H1 (cell line): ENCODE measurements around the gene TBC1D22A. TPM values are rescaled to one million over a fixed set of nuclear protein-coding genes. Genes with fewer than 3 reads are reported as not detected.

ENCODE experiments used
- CTCF ChIA-PET: fragments of 300-600 bp; sonication (Branson Sonifier 250); formaldehyde crosslinking; loops from one replicate; lab custom pipeline; 2021; ENCODE audit not compliant: partially characterized antibody; lab: Charles Lee
- POLR2A ChIA-PET: fragments of 300-600 bp; sonication (Branson Sonifier 250); formaldehyde crosslinking; loops from one replicate; lab custom pipeline; 2021; ENCODE audit warnings: inconsistent platforms; ENCODE audit not compliant: partially characterized antibody; lab: Charles Lee
- DNase-seq, 2 experiments: peaks; one replicate each; pipeline versions ENCODE4 v3.0.0 to v3.0.0-alpha.2; 2010 to 2022; ENCODE audit warnings: low spot score in 2 of 2, low read depth in 1 of 2, mixed read lengths in 1 of 2
- FAIRE-seq: peaks from 2 replicates; lab custom pipeline; 2011; peaks lifted over from hg19 to GRCh38; lab: Jason Lieb, UNC
- H2AFZ ChIP-seq: 2 replicates; pipeline ENCODE4 v1.8.1; 2012; ENCODE audit warnings: low read length, inconsistent platforms
- H2AK5ac ChIP-seq: 2 replicates; pipeline ENCODE4 v1.6.1; 2013; ENCODE audit warnings: low read depth, low read length
- H2BK120ac ChIP-seq: replicated peaks from 2 replicates; pipeline ENCODE3; 2013; ENCODE audit warnings: low read depth, low read length, inconsistent platforms
- H2BK12ac ChIP-seq: 2 replicates; pipeline ENCODE4 v1.6.1; 2013; ENCODE audit warnings: low read depth, low read length
- H2BK15ac ChIP-seq: 2 replicates; pipeline ENCODE4 v1.6.1; 2013; ENCODE audit warnings: low read length
- H2BK20ac ChIP-seq: 2 replicates; pipeline ENCODE4 v1.6.1; 2013; ENCODE audit warnings: low read length
- H2BK5ac ChIP-seq: 2 replicates; pipeline ENCODE4 v1.6.1; 2013; ENCODE audit warnings: low read depth, low read length
- H3K14ac ChIP-seq: 2 replicates; pipeline ENCODE4 v1.6.1; 2013; ENCODE audit warnings: inconsistent platforms; ENCODE audit not compliant: insufficient read length
- H3K18ac ChIP-seq: 2 replicates; pipeline ENCODE4 v1.6.1; 2013; ENCODE audit warnings: low read length; ENCODE audit errors: extremely low read depth
- H3K23ac ChIP-seq: 2 replicates; pipeline ENCODE4 v1.6.1; 2013; ENCODE audit warnings: inconsistent platforms; ENCODE audit not compliant: insufficient read length
- H3K23me2 ChIP-seq: 2 replicates; pipeline ENCODE4 v1.6.1; 2013; ENCODE audit warnings: low read depth, low read length
- H3K27ac ChIP-seq: 2 replicates; pipeline ENCODE4 v1.6.1; 2011; ENCODE audit warnings: low read depth, low read length, inconsistent platforms
- H3K27me3 ChIP-seq, 4 experiments: replicated peaks in 1 of 4; 1 replicate in 1 of 4; 2 replicates in 3 of 4; pipeline versions ENCODE4 v1.6.1 to v1.8.1; 2011 to 2013; ENCODE audit warnings: low read length in 3 of 4, mild to moderate bottlenecking in 3 of 4, inconsistent platforms in 2 of 4, mixed read lengths in 2 of 4, moderate library complexity in 1 of 4; ENCODE audit not compliant: control insufficient read depth in 3 of 4, insufficient read depth in 3 of 4; ENCODE audit errors: extremely low read depth in 1 of 4
- H3K36me3 ChIP-seq, 4 experiments: 2 replicates each; pipeline versions ENCODE4 v1.6.1 to v1.8.1; 2011 to 2013; ENCODE audit warnings: mild to moderate bottlenecking in 4 of 4, low read length in 3 of 4, moderate library complexity in 2 of 4, control low read depth in 1 of 4, inconsistent platforms in 1 of 4; ENCODE audit not compliant: insufficient read depth in 4 of 4, control insufficient read depth in 2 of 4
- H3K4ac ChIP-seq: replicated peaks from 2 replicates; pipeline ENCODE3; 2013; ENCODE audit warnings: low read length, low read depth, mixed read lengths, inconsistent platforms; ENCODE audit not compliant: insufficient read length
- H3K4me1 ChIP-seq, 4 experiments: replicated peaks in 1 of 4; 1 replicate in 1 of 4; 2 replicates in 3 of 4; pipeline versions ENCODE4 v1.6.1 to v1.8.1; 2011 to 2013; ENCODE audit warnings: low read length in 3 of 4, inconsistent platforms in 2 of 4, mixed read lengths in 1 of 4; ENCODE audit not compliant: insufficient read depth in 4 of 4, control insufficient read depth in 3 of 4
- H3K4me2 ChIP-seq, 2 experiments: 2 replicates each; pipeline versions ENCODE4 v1.6.1 to v1.8.1; 2011 to 2013; ENCODE audit warnings: low read depth in 2 of 2, low read length in 2 of 2, control low read depth in 1 of 2, inconsistent platforms in 1 of 2, mild to moderate bottlenecking in 1 of 2; ENCODE audit not compliant: insufficient read depth in 1 of 2
- H3K4me3 ChIP-seq, 4 experiments: fragments of 200-600, 300-600 bp in 1 of 4; sonication (generic), shearing (Covaris generic), sonication (Bioruptor Twin) in 1 of 4; 2 replicates each; pipeline versions ENCODE4 v1.5.1 to v1.8.1; 2011 to 2016; ENCODE audit warnings: low read length in 4 of 4, low read depth in 3 of 4, control low read depth in 2 of 4, inconsistent platforms in 2 of 4, mild to moderate bottlenecking in 2 of 4, mixed read lengths in 1 of 4, moderate library complexity in 1 of 4; ENCODE audit not compliant: insufficient read depth in 2 of 4; ENCODE audit errors: extremely low read depth in 1 of 4
- H3K56ac ChIP-seq: replicated peaks from 2 replicates; pipeline ENCODE3; 2013; ENCODE audit warnings: low read depth, mild to moderate bottlenecking, mixed read lengths, low read length, inconsistent platforms; ENCODE audit not compliant: insufficient read length
- H3K79me1 ChIP-seq: 2 replicates; pipeline ENCODE4 v1.6.1; 2013; ENCODE audit warnings: low read depth, low read length, control low read depth
- H3K79me2 ChIP-seq, 2 experiments: 2 replicates each; pipeline versions ENCODE4 v1.6.1 to v1.8.1; 2012 to 2013; ENCODE audit warnings: low read length in 2 of 2, mild to moderate bottlenecking in 2 of 2, inconsistent platforms in 1 of 2; ENCODE audit not compliant: insufficient read depth in 2 of 2, control insufficient read depth in 1 of 2
- H3K9ac ChIP-seq, 4 experiments: replicated peaks in 1 of 4; 1 replicate in 1 of 4; 2 replicates in 3 of 4; pipeline versions ENCODE4 v1.6.1 to v1.8.1; 2011 to 2013; ENCODE audit warnings: low read depth in 3 of 4, low read length in 3 of 4, control low read depth in 2 of 4, mild to moderate bottlenecking in 2 of 4, moderate library complexity in 2 of 4, inconsistent platforms in 1 of 4; ENCODE audit errors: extremely low read depth in 1 of 4
- H3K9me3 ChIP-seq, 2 experiments: 2 replicates each; pipeline versions ENCODE4 v1.6.1 to v1.8.1; 2012 to 2013; ENCODE audit warnings: mild to moderate bottlenecking in 2 of 2, moderate library complexity in 2 of 2, control low read depth in 1 of 2, inconsistent platforms in 1 of 2, low read depth in 1 of 2, low read length in 1 of 2, mixed read lengths in 1 of 2; ENCODE audit not compliant: insufficient read depth in 2 of 2
- H4K20me1 ChIP-seq, 2 experiments: replicated peaks in 1 of 2; 2 replicates each; pipeline versions ENCODE3 to v1.8.1; 2011 to 2013; ENCODE audit warnings: inconsistent platforms in 2 of 2, low read length in 2 of 2, mild to moderate bottlenecking in 1 of 2; ENCODE audit not compliant: insufficient read depth in 2 of 2, control insufficient read depth in 1 of 2
- H4K5ac ChIP-seq: 2 replicates; pipeline ENCODE4 v1.6.1; 2013; ENCODE audit warnings: low read length, low read depth, mixed read lengths, inconsistent platforms; ENCODE audit not compliant: insufficient read length
- H4K8ac ChIP-seq: 2 replicates; pipeline ENCODE4 v1.8.0; 2013; ENCODE audit warnings: mild to moderate bottlenecking, moderate library complexity, low read length, inconsistent platforms; ENCODE audit not compliant: insufficient read depth; ENCODE audit errors: extremely low read depth
- H4K91ac ChIP-seq: replicated peaks from 2 replicates; pipeline ENCODE3; 2013; ENCODE audit warnings: low read length, mixed read lengths, inconsistent platforms; ENCODE audit not compliant: insufficient read length
- BACH1 ChIP-seq: IDR thresholded peaks from 2 replicates; pipeline ENCODE4 v1.6.1; 2012; ENCODE audit warnings: low read length, improper control_type of control experiment
- CBX5 ChIP-seq: fragments of 300-800, 300-1000 bp; sonication (generic); IDR thresholded peaks from 2 replicates; pipeline ENCODE4 v1.7.1; 2016; ENCODE audit warnings: antibody characterized with exemption, low read length, low read depth
- CHD2 ChIP-seq: IDR thresholded peaks from 2 replicates; pipeline ENCODE4 v1.6.1; 2012; ENCODE audit warnings: low read length, improper control_type of control experiment
- CREB1 ChIP-seq: IDR thresholded peaks from 2 replicates; pipeline ENCODE4 v1.6.1; 2012; ENCODE audit warnings: inconsistent platforms
- FOSL1 ChIP-seq: IDR thresholded peaks from 2 replicates; pipeline ENCODE4 v1.6.1; 2011; ENCODE audit warnings: mild to moderate bottlenecking, low read depth, low read length, moderate library complexity; ENCODE audit not compliant: insufficient read depth
- HDAC2 ChIP-seq, 2 experiments: fragments of 300-600 bp in 1 of 2; sonication (generic) in 1 of 2; IDR thresholded peaks; 2 replicates each; pipeline ENCODE4 v1.6.1; 2011 to 2012; ENCODE audit warnings: low read depth in 2 of 2, low read length in 2 of 2, mild to moderate bottlenecking in 2 of 2, moderate library complexity in 2 of 2, borderline replicate concordance in 1 of 2, inconsistent platforms in 1 of 2
- KDM1A ChIP-seq: fragments of 200-600, 300-600 bp; sonication (generic); IDR thresholded peaks from 2 replicates; pipeline ENCODE4 v1.7.1; 2016; ENCODE audit warnings: mild to moderate bottlenecking, low read length, borderline replicate concordance
- KDM5A ChIP-seq: fragments of 200-600 bp; IDR thresholded peaks from 2 replicates; pipeline ENCODE4 v1.7.1; 2012; ENCODE audit warnings: mild to moderate bottlenecking, low read length, inconsistent platforms, mixed read lengths
- MAFK ChIP-seq: IDR thresholded peaks from 2 replicates; pipeline ENCODE4 v1.6.1; 2012; ENCODE audit warnings: low read depth, mild to moderate bottlenecking, improper control_type of control experiment, low read length
- POLR2AphosphoS5 ChIP-seq: IDR thresholded peaks from 2 replicates; pipeline ENCODE4 v1.6.1; 2011; ENCODE audit warnings: low read depth, low read length
- RXRA ChIP-seq: IDR thresholded peaks from 2 replicates; pipeline ENCODE4 v1.6.1; 2011; ENCODE audit warnings: low read depth, mild to moderate bottlenecking, low read length, moderate library complexity; ENCODE audit not compliant: insufficient read depth
- SAP30 ChIP-seq: fragments of 300-600 bp; sonication (generic); IDR thresholded peaks from 2 replicates; pipeline ENCODE4 v1.7.1; 2012; ENCODE audit warnings: low read length, moderate library complexity, mild to moderate bottlenecking, inconsistent platforms; ENCODE audit not compliant: insufficient read depth, insufficient replicate concordance
- WGBS, 2 experiments: shearing (Covaris generic) in 1 of 2; methylation state at CpG; one replicate each; pipeline versions ENCODE4 v1.1.6 to v1.1.7; 2013 to 2015; ENCODE audit warnings: low lambda C conversion rate in 2 of 2, mixed read lengths in 2 of 2, inconsistent platforms in 1 of 2, low coverage in 1 of 2, missing lambda C conversion rate in 1 of 2; ENCODE audit not compliant: insufficient replicate concordance in 2 of 2, insufficient coverage in 1 of 2, insufficient read length in 1 of 2; ENCODE audit errors: extremely low coverage in 1 of 2, missing lambda C conversion rate in 1 of 2; 5-methylcytosine and 5-hydroxymethylcytosine counted together
- polyA plus RNA-seq, 7 experiments: library from polyadenylated mRNA; depleted of rRNA in 3 of 7; stranded (reverse) in 5 of 7; unstranded in 2 of 7; fragments of >200 nt in 5 of 7; fragments of 200-250 nt in 2 of 7; gene quantifications; 1 replicate in 5 of 7; 2 replicates in 1 of 7; 4 replicates in 1 of 7; pipeline versions ENCODE4 v1.2.1 to v1.2.3, GENCODE V29; 2011 to 2013; ENCODE audit warnings: missing spikeins in 2 of 7, mixed read lengths in 2 of 7
- total RNA-seq: library from RNA; stranded (reverse); fragmentation: NEBNext Ultra II Directional; extraction: Animal tissue kit (Norgen Biotek cat#: 25700); gene quantifications from 2 replicates; pipeline ENCODE4 v1.2.1, GENCODE V29; 2021

The TBC1D22A gene
- total and polyA plus RNA-seq, 2 of the 8 experiments (the other 6 are each of a cell fraction or from before 2014, with no cell fraction given): 11.9 to 18.4 TPM

GRCh38 chr22:47131632-47132427 is 369.4 kb downstream of the TBC1D22A start:
- 90% methylated on average over 21 of the region's 21 CpGs; no CpG with 5 or more reads in 1 of the 2 experiments for WGBS, 2 experiments
- Histone ChIP-seq H3K27ac (no peak overlapping the region), H3K14ac (no peak overlapping the region), H3K56ac (no peak overlapping the region), H3K23ac (no peak overlapping the region), H3K18ac (no peak overlapping the region), H3K23me2 (no peaks in the 10 kb centered on the region), H3K4me3 (no peak overlapping the region), H4K91ac (no peak overlapping the region), H3K4ac (no peak overlapping the region), H2AK5ac (no peak overlapping the region), H3K4me1 (no peaks in the 10 kb centered on the region; a peak in 2 of 7 replicates), H2BK15ac (no peak overlapping the region), H3K79me2 (no peaks in the 10 kb centered on the region), H3K4me2 (no peak overlapping the region), H3K79me1 (no peaks in the 10 kb centered on the region; the same call in 1 of the 2 replicates), H4K8ac (peak overlapping the region; percentile 58; the same call in 1 of the 2 replicates), H2BK12ac (no peak overlapping the region), H4K20me1 (no peaks in the 10 kb centered on the region), H3K9me3 (no peaks in the 10 kb centered on the region), H2BK120ac (no peak overlapping the region), H3K36me3 (no peaks in the 10 kb centered on the region), H3K27me3 (no peaks in the 10 kb centered on the region), H2AFZ (no peak overlapping the region), H3K9ac (no peak overlapping the region), H4K5ac (no peak overlapping the region), H2BK20ac (no peak overlapping the region), H2BK5ac (no peak overlapping the region)
- no peak for DNase-seq
- CTCF ChIA-PET: interaction anchor here (1.1 to 1.9 kb wide), 4 partner anchors 8 to 24 kb away, joined by 3 to 6 read pairs (median 4); no protein-coding TSS in a partner anchor
- POLR2A ChIA-PET: no interaction called here
- FAIRE-seq: no peak
- no peak for TF ChIP-seq BACH1
- TF ChIP-seq CBX5: no peak
- no peak for TF ChIP-seq KDM1A
- TF ChIP-seq HDAC2 (IDR thresholded peaks at IDR 0.05; ENCODE audit: borderline replicate concordance in 1 of 2, low read depth in 2 of 2, low read length in 2 of 2): no peak
- TF ChIP-seq KDM5A: no peak
- no peak for TF ChIP-seq SAP30
- TF ChIP-seq CREB1: no peak
- no peak for TF ChIP-seq FOSL1
- no peak for TF ChIP-seq POLR2AphosphoS5
- TF ChIP-seq MAFK: no peak
- TF ChIP-seq RXRA: no peak
- TF ChIP-seq CHD2: no peak
